ENCODE data around the gene IAPP. TPM values are rescaled to one million over a fixed set of nuclear protein-coding genes. Genes with fewer than 3 reads are reported as not detected.
"Not testable (repeated sequence)": the region's sequence is repeated elsewhere in the genome, so short reads cannot be mapped to it uniquely, and the experiment has no call there.

Gene IAPP
- total RNA-seq, 1 donor from 2014 or later, result not detected

GRCh38 chr12:21418398-21418797 is 45.7 kb downstream of the IAPP start:
- not testable (repeated sequence) for H3K9me3 ChIP-seq (ENCODE audit: control insufficient read depth in 3 of 3, low read length in 3 of 3); H3K27ac ChIP-seq (ENCODE audit: low read depth, low read length); H3K4me1 ChIP-seq (ENCODE audit: control insufficient read depth in 3 of 3, insufficient read depth in 3 of 3, low read length in 3 of 3); H3K9ac ChIP-seq (ENCODE audit: low read depth in 1 of 3, low read length in 3 of 3); H3K27me3 ChIP-seq (ENCODE audit: control insufficient read depth in 3 of 3, insufficient read depth in 3 of 3, low read length in 3 of 3); H3K4me3 ChIP-seq (ENCODE audit: low read length in 3 of 3); H3K36me3 ChIP-seq (ENCODE audit: control insufficient read depth in 3 of 3, insufficient read depth in 3 of 3, low read length in 3 of 3)

DNA sequence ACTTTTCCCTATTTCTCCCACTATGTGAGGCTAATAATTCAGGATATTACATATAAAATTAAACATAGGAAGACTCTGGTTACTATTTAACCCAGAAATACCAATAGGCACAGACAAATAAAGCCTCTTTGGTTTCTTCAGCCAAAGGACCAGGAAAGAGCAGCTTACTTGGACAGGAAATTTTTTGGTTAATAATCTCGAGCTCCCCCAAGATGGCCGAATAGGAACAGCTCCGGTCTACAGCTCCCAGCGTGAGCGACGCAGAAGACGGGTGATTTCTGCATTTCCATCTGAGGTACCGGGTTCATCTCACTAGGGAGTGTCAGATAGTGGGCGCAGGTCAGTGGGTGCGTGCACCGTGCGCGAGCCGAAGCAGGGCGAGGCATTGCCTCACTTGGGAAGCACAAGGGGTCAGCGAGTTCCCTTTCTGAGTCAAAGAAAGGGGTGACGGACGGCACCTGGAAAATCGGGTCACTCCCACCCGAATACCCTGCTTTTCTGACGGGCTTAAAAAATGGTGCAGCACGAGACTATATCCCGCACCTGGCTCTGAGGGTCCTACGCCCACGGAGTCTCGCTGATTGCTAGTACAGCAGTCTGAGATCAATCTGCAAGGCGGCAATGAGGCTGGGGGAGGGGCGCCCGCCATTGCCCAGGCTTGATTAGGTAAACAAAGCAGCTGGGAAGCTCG is 46.5 kb downstream of the IAPP start:
- not testable (repeated sequence) for H3K9me3 ChIP-seq (ENCODE audit: control insufficient read depth in 3 of 3, low read length in 3 of 3); H3K36me3 ChIP-seq (ENCODE audit: control insufficient read depth in 3 of 3, insufficient read depth in 3 of 3, low read length in 3 of 3); H3K4me3 ChIP-seq (ENCODE audit: low read length in 3 of 3); H3K27me3 ChIP-seq (ENCODE audit: control insufficient read depth in 3 of 3, insufficient read depth in 3 of 3, low read length in 3 of 3); H3K4me1 ChIP-seq (ENCODE audit: control insufficient read depth in 3 of 3, insufficient read depth in 3 of 3, low read length in 3 of 3); H3K27ac ChIP-seq (ENCODE audit: low read depth, low read length); H3K9ac ChIP-seq (ENCODE audit: low read depth in 1 of 3, low read length in 3 of 3)

GRCh38 chr12:21428241-21428640 is 55.5 kb downstream of the IAPP start:
- H3K4me1 ChIP-seq (ENCODE audit: control insufficient read depth in 3 of 3, insufficient read depth in 3 of 3, low read length in 3 of 3), result no peaks in the 10 kb centered on the region
- peaks cover 4 to 5% (median 4%) of the 10 kb centered on the region in 3 donors for H3K27me3 ChIP-seq (ENCODE audit: control insufficient read depth in 3 of 3, insufficient read depth in 3 of 3, low read length in 3 of 3)
- no peak overlapping the region for H3K27ac ChIP-seq (ENCODE audit: low read depth, low read length)
- no peak overlapping the region for H3K9ac ChIP-seq (ENCODE audit: low read depth in 1 of 3, low read length in 3 of 3)
- no peaks in the 10 kb centered on the region for H3K36me3 ChIP-seq (ENCODE audit: control insufficient read depth in 3 of 3, insufficient read depth in 3 of 3, low read length in 3 of 3)
- H3K9me3 ChIP-seq (ENCODE audit: control insufficient read depth in 3 of 3, low read length in 3 of 3), result no peaks in the 10 kb centered on the region
- no peak overlapping the region for H3K4me3 ChIP-seq (ENCODE audit: low read length in 3 of 3)

Other genes starting within 250 kb of the IAPP start
- gene SLCO1B1, start 241.7 kb upstream of the IAPP start, total RNA-seq, result not detected
- not detected for gene SLCO1A2, start 38.0 kb upstream of the IAPP start, total RNA-seq
- 8.4 TPM for gene PYROXD1, start 64.8 kb downstream of the IAPP start, total RNA-seq
- 32.4 TPM for gene RECQL, start 128.7 kb downstream of the IAPP start, total RNA-seq
- 27.1 TPM for gene GOLT1B, start 128.9 kb downstream of the IAPP start, total RNA-seq
- 7.8 TPM for gene SPX, start 153.4 kb downstream of the IAPP start, total RNA-seq
- not detected for gene GYS2, start 231.9 kb downstream of the IAPP start, total RNA-seq